ENCODE results near the gene CNPY4. TPM values are rescaled to one million over a fixed set of nuclear protein-coding genes. Genes with fewer than 3 reads are reported as not detected.

CNPY4 gene
- polyA plus RNA-seq, 1 experiment, result 29.7 TPM

DNA sequence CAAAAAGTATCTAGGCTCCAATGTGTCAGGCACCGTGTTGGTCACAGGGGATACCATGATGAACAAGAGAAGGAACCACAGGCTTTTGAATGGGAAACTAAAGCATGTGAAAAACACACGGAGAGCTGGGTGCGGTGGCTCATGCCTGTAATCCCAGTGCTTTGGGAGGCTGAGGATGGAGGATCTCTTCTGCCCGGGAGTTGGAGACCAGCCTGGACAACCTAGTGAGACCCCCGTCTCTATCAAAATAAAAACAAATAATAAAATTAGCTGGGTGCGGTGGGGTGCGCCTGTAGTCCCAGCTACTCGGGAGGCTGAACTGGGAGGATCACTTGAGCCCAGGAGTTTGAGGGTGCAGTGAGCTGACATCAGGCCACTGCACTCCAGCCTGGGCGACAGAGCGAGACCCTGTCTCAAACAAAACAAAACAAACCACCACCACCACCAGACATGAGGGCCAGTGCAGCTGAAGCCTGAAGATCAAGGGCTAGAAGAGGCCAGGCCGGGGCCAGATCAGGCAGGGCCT is 31.3 kb upstream of the CNPY4 start:
- POLR2A ChIA-PET, result interaction anchor here (0.6 to 5.2 kb wide), 3 partner anchors 7 to 62 kb away, joined by 4 to 67 read pairs (median 6); partner anchors contain the start of genes AP4M1 and MCM7
- DNase-seq (ENCODE audit: low read depth, low spot score), result no peak

DNA sequence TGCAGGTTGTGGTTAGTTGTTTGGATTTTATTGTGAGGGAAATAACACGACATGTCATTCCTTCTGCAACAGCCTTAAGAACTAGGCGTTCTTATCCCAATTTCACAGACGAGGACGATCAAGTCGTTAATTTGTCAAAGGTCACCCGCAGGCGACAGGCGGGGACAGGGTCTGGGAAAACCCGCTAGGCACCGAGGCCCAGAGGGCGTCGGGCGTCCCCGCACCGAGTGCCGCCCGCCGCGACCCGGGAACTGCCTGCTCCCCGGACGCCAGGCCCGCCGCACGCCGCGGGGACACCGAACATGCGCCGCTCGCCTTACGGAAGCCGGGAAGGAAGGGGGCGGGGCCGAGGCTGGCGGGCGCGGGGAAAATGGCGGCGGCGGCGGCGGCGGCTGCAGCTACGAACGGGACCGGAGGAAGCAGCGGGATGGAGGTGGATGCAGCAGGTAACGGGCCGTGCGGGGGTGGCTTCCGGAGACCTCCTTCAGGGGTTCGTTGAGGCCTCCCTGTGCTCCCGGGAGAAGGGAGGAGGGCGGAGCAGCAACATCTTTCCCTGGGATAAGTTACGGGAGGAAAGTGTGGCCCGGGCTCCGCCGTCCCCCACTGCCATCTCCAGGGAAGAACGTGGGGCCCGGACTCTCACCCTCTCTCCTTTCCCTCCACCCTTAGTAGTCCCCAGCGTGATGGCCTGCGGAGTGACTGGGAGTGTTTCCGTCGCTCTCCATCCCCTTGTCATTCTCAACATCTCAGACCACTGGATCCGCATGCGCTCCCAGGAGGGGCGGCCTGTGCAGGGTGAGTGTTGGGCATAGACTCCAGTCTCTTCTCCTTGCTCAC is 30.6 kb upstream of the CNPY4 start, which contains the start of gene COPS6:
TSS of gene COPS6 (plus strand) at position 349 of the 837 bp plus-strand sequence. CDS start at position 371, 22 bp downstream.
- H3K27me3 ChIP-seq (ENCODE audit: control insufficient read depth, insufficient read depth, low read length), result no peaks in the 10 kb centered on the region
- ChIA-PET CTCF (no interaction called here), POLR2A (interaction anchor here (0.6 to 5.2 kb wide), 2 partner anchors 13 to 63 kb away, joined by 4 to 67 read pairs; partner anchors contain the start of genes AP4M1 and MCM7)
- peak within 1 kb of the TSS; percentile 91 for H3K4me3 ChIP-seq (ENCODE audit: low read depth, low read length)
- H3K9me3 ChIP-seq (ENCODE audit: control insufficient read depth, insufficient read depth, low read length), result no peaks in the 10 kb centered on the region; the same call in 1 of the 2 replicates
- DNase-seq (ENCODE audit: low read depth, low spot score), result no peak
- TF ChIP-seq, protein P1, sequence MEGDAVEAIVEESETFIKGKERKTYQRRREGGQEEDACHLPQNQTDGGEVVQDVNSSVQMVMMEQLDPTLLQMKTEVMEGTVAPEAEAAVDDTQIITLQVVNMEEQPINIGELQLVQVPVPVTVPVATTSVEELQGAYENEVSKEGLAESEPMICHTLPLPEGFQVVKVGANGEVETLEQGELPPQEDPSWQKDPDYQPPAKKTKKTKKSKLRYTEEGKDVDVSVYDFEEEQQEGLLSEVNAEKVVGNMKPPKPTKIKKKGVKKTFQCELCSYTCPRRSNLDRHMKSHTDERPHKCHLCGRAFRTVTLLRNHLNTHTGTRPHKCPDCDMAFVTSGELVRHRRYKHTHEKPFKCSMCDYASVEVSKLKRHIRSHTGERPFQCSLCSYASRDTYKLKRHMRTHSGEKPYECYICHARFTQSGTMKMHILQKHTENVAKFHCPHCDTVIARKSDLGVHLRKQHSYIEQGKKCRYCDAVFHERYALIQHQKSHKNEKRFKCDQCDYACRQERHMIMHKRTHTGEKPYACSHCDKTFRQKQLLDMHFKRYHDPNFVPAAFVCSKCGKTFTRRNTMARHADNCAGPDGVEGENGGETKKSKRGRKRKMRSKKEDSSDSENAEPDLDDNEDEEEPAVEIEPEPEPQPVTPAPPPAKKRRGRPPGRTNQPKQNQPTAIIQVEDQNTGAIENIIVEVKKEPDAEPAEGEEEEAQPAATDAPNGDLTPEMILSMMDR (IDR thresholded peaks at IDR 0.05; ENCODE audit: low read depth, low read length), result no peak
- H3K27ac ChIP-seq (ENCODE audit: low read depth, low read length), result peak within 1 kb of the TSS; percentile 97

More for the DNA sequence above, 31.3 kb upstream of the CNPY4 start:
- CTCF ChIA-PET, result no interaction called here
- Histone ChIP-seq H3K27ac (ENCODE audit: low read depth, low read length) (peak overlapping the region; percentile 97), H3K27me3 (ENCODE audit: control insufficient read depth, insufficient read depth, low read length) (no peaks in the 10 kb centered on the region), H3K9me3 (ENCODE audit: control insufficient read depth, insufficient read depth, low read length) (no peaks in the 10 kb centered on the region; the same call in 1 of the 2 replicates), H3K4me3 (ENCODE audit: low read depth, low read length) (peak overlapping the region; percentile 91)
- TF ChIP-seq, protein P1 (IDR thresholded peaks at IDR 0.05; ENCODE audit: low read depth, low read length), result no peak

DNA sequence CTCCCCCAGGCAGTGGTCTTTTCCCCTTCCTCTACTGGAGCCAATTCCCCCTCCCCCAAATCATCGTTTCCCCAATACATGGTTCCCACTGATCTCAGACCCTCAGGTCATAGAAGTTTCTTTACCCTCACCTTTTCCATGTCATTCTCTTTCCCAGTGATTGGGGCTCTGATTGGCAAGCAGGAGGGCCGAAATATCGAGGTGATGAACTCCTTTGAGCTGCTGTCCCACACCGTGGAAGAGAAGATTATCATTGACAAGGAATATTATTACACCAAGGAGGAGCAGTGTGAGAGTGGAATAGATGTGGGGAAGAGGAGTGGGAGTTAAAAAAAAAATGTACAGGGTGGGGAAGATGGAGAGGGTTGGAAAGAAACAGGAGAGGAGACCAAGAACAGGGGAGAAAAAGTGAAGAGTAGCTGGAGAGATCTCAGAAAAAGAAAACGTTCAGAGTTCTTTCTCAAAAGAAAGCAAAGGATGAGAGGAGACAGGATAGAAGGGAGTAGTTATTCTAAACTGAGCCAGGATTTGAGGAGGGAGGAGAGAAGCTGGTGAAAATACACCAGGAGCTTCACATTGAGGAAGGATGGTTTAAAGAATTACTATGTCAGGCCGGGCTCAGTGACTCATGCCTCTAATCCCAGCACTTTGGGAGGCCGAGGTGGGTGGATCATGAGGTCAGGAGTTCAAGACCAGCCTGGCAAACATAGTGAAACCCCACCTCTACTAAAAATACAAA is 29.8 kb upstream of the CNPY4 start:
- peak overlapping the region; percentile 91 for H3K4me3 ChIP-seq (ENCODE audit: low read depth, low read length)
- H3K9me3 ChIP-seq (ENCODE audit: control insufficient read depth, insufficient read depth, low read length), result no peaks in the 10 kb centered on the region; the same call in 1 of the 2 replicates
- DNase-seq (ENCODE audit: low read depth, low spot score), result no peak
- H3K27ac ChIP-seq (ENCODE audit: low read depth, low read length), result peak overlapping the region; percentile 85
- CTCF ChIA-PET, result interaction anchor here (0.6 to 1.5 kb wide), 3 partner anchors 9 to 1018 kb away, joined by 3 to 5 read pairs (median 3); no protein-coding TSS in a partner anchor
- POLR2A ChIA-PET, result interaction anchor here (0.7 to 5.2 kb wide), 3 partner anchors 12 to 97 kb away, joined by 3 to 67 read pairs (median 3); partner anchors contain the start of genes AP4M1 and MCM7
- H3K27me3 ChIP-seq (ENCODE audit: control insufficient read depth, insufficient read depth, low read length), result no peaks in the 10 kb centered on the region
- TF ChIP-seq, protein P1 (IDR thresholded peaks at IDR 0.05; ENCODE audit: low read depth, low read length), result no peak

DNA sequence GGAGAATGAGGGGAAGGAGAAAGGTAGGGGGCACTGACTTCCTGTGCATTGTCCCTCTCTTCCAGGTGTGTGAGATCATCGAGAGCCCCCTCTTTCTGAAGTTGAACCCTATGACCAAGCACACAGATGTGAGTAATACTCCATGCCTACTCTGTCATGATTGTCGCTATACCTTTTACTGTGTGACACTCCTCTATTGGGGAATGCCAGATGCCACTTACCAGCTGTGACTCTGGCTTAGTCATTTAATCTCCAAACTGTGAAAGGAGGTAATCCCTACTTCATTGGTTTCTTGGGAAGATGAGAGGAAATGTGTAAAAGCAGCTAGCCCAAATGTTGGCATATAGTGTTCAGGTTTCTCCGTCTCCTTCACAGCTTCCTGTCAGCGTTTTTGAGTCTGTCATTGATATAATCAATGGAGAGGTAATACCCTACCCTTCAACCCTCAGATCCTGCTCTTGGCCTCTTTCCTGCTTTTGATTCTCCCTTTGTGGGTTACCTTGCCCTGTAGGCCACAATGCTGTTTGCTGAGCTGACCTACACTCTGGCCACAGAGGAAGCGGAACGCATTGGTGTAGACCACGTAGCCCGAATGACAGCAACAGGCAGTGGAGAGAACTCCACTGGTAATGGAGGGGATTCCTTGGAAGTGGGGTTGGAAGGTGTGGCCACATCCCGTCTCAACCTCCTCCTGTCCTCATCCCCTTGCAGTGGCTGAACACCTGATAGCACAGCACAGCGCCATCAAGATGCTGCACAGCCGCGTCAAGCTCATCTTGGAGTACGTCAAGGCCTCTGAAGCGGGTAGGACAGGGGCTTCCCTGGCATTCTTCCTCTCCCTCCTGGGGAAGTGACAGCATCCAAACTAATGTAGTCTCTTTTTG is 28.7 kb upstream of the CNPY4 start:
- Histone ChIP-seq H3K27ac (ENCODE audit: low read depth, low read length) (peak overlapping the region; percentile 52), H3K9me3 (ENCODE audit: control insufficient read depth, insufficient read depth, low read length) (no peaks in the 10 kb centered on the region; the same call in 1 of the 2 replicates), H3K4me3 (ENCODE audit: low read depth, low read length) (no peak overlapping the region; the same call in 1 of the 2 replicates), H3K27me3 (ENCODE audit: control insufficient read depth, insufficient read depth, low read length) (no peaks in the 10 kb centered on the region)
- TF ChIP-seq, protein P1 (IDR thresholded peaks at IDR 0.05; ENCODE audit: low read depth, low read length), result no peak
- ChIA-PET CTCF (interaction anchor here (1.5 kb wide), 1 partner anchor 100 kb away, joined by 5 read pairs; no protein-coding TSS in a partner anchor), POLR2A (interaction anchor here (0.8 to 5.2 kb wide), 2 partner anchors 11 to 99 kb away, joined by 3 to 67 read pairs; partner anchors contain the start of genes AP4M1 and MCM7)
- no peak for DNase-seq (ENCODE audit: low read depth, low spot score)
